GM12872 (cell line): Measurements from ENCODE around the gene UNC45A.

Experiments used
- CTCF ChIP-seq: IDR thresholded peaks from 3 replicates; pipeline ENCODE4 v1.5.1; 2011; ENCODE audit warnings: low read depth, mild to moderate bottlenecking, low read length, moderate library complexity; ENCODE audit not compliant: insufficient read depth

UNC45A gene

DNA sequence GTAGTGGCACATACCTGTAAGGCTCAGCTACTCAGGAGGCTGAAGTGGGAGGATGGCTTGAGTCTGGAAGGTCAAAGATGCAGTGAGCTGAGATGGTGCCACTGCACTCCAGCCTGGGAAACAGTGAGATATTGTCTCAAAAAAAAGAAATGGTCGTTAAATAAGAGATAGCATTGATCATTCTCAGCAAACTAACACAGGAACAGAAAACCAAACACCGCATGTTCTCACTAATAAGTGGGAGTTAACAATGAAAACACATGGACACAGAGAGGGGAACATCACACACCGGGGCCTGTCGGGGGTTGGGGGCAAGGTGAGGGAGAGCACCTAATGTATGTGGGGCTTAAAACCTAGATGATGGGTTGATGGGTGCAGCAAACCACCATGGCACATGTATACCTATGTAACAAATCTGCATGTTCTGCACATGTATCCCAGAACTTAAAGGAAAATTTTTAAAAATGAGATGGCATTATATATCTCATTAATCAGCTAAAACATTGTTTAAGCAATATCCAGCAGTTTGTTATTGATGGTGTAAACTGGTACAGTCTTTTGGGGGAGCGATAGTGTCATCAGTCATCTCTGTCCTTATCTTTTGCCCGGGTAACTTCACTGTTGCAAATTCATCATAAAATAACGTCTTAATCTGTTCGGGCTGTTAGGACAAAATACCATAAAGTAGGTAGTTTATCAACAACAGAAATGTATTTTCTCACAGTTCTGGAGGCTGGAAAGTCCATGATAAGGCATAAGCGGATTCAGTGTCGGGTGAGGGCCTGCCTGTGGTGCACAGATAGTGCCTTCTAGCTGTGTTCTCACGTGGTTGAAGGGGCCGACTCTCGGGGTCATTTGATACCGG is 33.7 kb upstream of the UNC45A start:
- no peak for TF ChIP-seq CTCF

- peak; percentile 90 for TF ChIP-seq CTCF
Observed at GRCh38 chr15:90902040-90902839, 32.8 kb upstream of the UNC45A start.

GRCh38 chr15:90902840-90903732 is 32.0 kb upstream of the UNC45A start, which contains the start of gene MAN2A2:
Gene MAN2A2 (plus strand): TSS chr15:90903302. CDS start chr15:90904208, 906 bp downstream.
- TF ChIP-seq CTCF = no peak

DNA sequence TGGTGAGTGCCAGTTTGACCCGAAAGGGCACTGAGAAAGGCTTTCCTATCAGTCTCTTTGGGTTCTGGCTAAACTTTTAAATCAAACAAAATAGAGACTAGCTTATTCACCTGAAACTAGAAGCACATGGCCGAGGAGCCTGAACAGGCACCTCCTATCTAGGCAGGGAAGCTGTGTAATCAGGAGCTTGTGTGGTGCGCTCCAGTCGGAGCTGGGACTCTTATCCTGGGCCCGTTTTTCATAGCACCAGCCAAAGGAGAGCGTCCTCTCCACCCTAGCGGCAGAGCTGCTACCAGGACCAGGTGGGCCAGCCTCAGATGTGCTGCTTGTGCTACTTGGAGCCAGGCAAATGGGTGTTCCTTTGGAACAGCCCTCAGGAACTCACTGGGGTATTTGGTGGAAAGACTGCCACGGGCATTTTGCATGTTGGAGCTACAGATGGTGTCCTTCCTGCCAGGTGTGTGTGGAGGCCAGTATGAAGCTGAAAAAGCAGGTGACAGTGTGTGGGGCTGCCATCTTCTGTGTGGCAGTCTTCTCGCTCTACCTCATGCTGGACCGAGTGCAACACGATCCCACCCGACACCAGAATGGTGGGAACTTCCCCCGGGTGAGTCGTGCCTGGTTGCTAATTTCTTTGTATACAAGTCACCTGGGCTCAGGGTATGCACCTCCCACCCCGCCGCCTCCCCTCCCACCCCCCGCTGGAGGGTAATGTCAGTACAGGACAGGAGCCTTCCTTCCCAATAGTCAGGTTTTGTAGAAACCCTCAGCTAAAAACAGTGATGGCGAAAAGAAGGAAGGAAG is 31.1 kb upstream of the UNC45A start:
- TF ChIP-seq CTCF = no peak

GRCh38 chr15:90904746-90905145 is 30.3 kb upstream of the UNC45A start:
- TF ChIP-seq CTCF = no peak

GRCh38 chr15:90905306-90906180 is 29.5 kb upstream of the UNC45A start:
- TF ChIP-seq CTCF = no peak
